ENCODE results near the gene RBM44.
"Not testable (repeated sequence)": the region's sequence is repeated elsewhere in the genome, so short reads cannot be mapped to it uniquely, and the experiment has no call there.

Gene RBM44

DNA sequence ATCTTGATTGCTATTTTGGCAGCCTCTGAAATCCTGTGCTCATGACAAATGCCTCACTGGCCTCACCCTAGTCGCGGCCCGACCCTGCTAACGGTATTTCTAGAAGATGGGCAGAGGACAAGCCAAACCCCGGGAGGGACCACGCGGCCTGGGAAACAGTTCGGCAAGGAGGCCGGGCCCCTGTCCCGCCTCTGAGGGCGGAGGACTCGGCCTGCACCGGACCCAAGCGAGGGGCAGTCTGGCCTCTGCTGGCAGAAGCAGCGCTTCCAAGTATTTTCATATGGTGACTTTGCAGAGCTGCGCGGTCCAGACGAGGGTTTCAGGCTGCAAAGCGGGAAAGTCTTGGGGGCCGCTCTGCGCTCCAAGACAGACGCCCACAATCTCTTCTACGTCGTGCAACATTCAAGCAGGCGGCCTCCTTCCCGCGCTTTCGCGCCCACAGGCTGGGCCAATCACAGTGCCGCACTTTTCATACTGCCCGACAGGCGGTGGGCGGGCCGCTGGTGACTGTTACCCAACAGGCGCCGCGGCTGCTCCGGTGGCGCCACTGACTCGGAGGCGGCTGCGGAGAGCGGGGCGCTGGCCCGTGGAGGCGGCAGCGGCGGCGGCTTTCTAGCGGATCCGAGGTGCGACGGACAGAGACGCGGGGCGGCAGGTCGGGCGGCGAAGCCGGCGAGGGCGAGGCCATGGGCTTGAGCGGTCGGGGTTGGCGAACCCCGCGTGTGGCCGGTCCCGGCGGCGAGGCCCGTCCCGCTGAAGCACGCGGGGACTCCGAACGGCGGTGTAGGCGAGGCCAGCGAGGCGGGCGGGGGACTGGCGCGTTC, at the start of gene RBM44:
Gene RBM44, plus strand, starts transcription at position 544 of the 824 bp plus-strand sequence. CDS start 14,831 bp downstream, outside the sequence.
- H3K27me3 ChIP-seq (replicated peaks): no peaks in the 10 kb centered on the region
- no peak within 1 kb of the TSS for H3K27ac ChIP-seq
- DNase-seq: no peak
- H3K4me3 ChIP-seq (ENCODE audit: low read depth, low read length): no peak within 1 kb of the TSS
- in situ Hi-C loops (cut with HindIII; ENCODE audit: low pct_ligation_motif_present, low sequenced_read_pairs): no loop called here
- no peaks in the 10 kb centered on the region for H3K36me3 ChIP-seq (replicated peaks)
- TF ChIP-seq, protein P1, sequence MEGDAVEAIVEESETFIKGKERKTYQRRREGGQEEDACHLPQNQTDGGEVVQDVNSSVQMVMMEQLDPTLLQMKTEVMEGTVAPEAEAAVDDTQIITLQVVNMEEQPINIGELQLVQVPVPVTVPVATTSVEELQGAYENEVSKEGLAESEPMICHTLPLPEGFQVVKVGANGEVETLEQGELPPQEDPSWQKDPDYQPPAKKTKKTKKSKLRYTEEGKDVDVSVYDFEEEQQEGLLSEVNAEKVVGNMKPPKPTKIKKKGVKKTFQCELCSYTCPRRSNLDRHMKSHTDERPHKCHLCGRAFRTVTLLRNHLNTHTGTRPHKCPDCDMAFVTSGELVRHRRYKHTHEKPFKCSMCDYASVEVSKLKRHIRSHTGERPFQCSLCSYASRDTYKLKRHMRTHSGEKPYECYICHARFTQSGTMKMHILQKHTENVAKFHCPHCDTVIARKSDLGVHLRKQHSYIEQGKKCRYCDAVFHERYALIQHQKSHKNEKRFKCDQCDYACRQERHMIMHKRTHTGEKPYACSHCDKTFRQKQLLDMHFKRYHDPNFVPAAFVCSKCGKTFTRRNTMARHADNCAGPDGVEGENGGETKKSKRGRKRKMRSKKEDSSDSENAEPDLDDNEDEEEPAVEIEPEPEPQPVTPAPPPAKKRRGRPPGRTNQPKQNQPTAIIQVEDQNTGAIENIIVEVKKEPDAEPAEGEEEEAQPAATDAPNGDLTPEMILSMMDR (IDR thresholded peaks at IDR 0.05; ENCODE audit: low read depth, low read length, missing control alignments): no peak

DNA sequence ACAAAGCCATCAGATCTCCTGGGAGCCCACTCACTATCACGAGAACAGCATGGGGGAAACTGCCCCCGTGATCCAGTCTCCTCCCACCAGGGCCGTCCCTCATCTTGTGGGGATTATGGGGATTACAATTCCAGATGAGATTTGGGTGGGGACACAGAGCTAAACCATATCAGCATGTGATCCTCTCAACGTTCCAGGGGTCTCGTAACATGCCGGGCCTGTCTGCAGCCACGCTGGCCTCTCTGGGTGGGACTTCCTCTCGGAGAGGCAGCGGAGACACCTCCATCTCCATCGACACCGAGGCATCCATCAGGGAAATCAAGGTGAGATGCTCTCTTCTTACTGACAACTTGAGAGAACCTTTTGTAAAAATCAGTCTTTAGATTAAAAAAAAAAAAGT, 49.6 kb upstream of the RBM44 start:
- in situ Hi-C loops (cut with HindIII; ENCODE audit: low pct_ligation_motif_present, low sequenced_read_pairs): no loop called here
- Histone ChIP-seq H3K36me3 (replicated peaks) (peaks cover 20% of the 10 kb centered on the region), H3K4me3 (ENCODE audit: low read depth, low read length) (no peak overlapping the region), H3K27me3 (replicated peaks) (no peaks in the 10 kb centered on the region), H3K27ac (no peak overlapping the region)
- TF ChIP-seq, protein P1 (IDR thresholded peaks at IDR 0.05; ENCODE audit: low read depth, low read length, missing control alignments): no peak
- DNase-seq: no peak

DNA sequence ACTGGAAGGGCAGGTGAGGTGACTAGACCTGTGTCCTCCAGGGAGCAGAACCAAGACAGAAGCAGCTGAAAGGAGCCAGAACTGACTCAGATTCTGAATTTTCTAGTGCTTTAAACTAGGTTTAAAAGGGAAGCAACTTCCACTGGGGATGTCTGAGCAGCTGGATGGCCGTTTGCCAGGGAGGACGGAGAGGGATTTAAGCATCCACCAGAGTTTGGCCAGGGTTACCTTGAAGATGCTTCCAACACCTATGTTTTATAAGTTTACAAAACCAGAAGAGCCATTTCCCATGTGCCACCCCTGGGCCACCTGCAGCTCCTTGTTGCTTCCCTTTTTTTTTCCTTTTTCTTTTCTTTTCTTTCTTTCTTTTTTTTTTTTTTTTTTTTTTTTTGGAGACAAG, 48.6 kb upstream of the RBM44 start:
- no peaks in the 10 kb centered on the region for H3K27me3 ChIP-seq (replicated peaks)
- no peak overlapping the region for H3K27ac ChIP-seq
- TF ChIP-seq, protein P1 (IDR thresholded peaks at IDR 0.05; ENCODE audit: low read depth, low read length, missing control alignments): no peak
- H3K36me3 ChIP-seq (replicated peaks): peaks cover 27% of the 10 kb centered on the region
- in situ Hi-C loops (cut with HindIII; ENCODE audit: low pct_ligation_motif_present, low sequenced_read_pairs): no loop called here
- no peak overlapping the region for H3K4me3 ChIP-seq (ENCODE audit: low read depth, low read length)
- DNase-seq: no peak

- in situ Hi-C loops (cut with HindIII; ENCODE audit: low pct_ligation_motif_present, low sequenced_read_pairs); DNase-seq; H3K27me3 ChIP-seq (replicated peaks); H3K27ac ChIP-seq; H3K4me3 ChIP-seq (ENCODE audit: low read depth, low read length): not testable (repeated sequence)
- H3K36me3 ChIP-seq (replicated peaks): peaks cover 32% of the 10 kb centered on the region
Measured at GRCh38 chr2:237750441-237750840, 48.1 kb upstream of the RBM44 start.

DNA sequence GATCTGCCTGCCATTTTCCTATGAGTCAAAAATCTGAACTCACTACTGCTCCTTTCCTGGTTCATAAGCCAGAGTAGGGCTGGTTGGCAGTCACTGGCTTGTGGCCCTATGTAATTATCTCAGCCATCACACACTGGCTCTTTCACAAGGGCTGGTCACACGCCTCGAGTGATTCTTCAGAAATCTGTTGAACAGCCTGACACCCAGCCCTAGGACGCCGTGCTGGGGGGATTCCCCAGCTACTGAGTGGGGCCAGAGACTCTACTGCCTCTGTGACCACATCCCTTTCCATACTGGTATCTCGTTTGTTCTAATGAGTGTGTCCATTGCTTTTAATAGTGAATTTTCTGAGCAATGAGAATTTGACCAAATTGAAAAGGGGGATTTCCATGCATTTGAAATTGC, 45.8 kb upstream of the RBM44 start:
- no peak overlapping the region for H3K27ac ChIP-seq

DNA sequence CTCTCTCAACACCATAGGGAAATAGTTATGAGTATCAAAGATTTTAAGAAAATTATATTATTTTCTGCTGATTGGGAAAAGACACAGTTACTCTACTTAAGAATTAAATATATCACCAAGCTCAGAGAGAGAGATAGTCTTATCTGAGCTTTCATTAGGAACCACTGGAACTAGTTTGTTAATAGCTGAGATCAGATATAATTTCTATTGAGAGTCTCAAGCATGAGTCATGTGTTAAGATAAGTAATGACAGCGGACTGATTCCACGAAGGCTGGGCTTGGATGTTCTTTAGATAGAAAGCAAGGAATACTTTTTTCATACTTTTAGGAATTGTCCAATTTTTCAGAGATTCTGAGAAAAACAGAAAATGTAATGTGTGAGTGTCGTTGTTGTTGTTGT, 44.4 kb upstream of the RBM44 start:
- Histone ChIP-seq H3K36me3 (replicated peaks) (peaks cover 50% of the 10 kb centered on the region), H3K4me3 (ENCODE audit: low read depth, low read length) (no peak overlapping the region), H3K27ac (no peak overlapping the region), H3K27me3 (replicated peaks) (no peaks in the 10 kb centered on the region)
- peak; percentile 40 for DNase-seq
- in situ Hi-C loops (cut with HindIII; ENCODE audit: low pct_ligation_motif_present, low sequenced_read_pairs): no loop called here
- TF ChIP-seq, protein P1 (IDR thresholded peaks at IDR 0.05; ENCODE audit: low read depth, low read length, missing control alignments): no peak

More for the DNA sequence above, 45.8 kb upstream of the RBM44 start:
- Histone ChIP-seq H3K36me3 (replicated peaks) (peaks cover 45% of the 10 kb centered on the region), H3K27me3 (replicated peaks) (no peaks in the 10 kb centered on the region), H3K4me3 (ENCODE audit: low read depth, low read length) (no peak overlapping the region)
- TF ChIP-seq, protein P1 (IDR thresholded peaks at IDR 0.05; ENCODE audit: low read depth, low read length, missing control alignments): no peak
- DNase-seq: no peak
- in situ Hi-C loops (cut with HindIII; ENCODE audit: low pct_ligation_motif_present, low sequenced_read_pairs): no loop called here
